ENCODE results near the gene SERPINA3. TPM values are rescaled to one million over a fixed set of nuclear protein-coding genes. Genes with fewer than 3 reads are reported as not detected.

Gene SERPINA3
- total RNA-seq, 1 donor from 2014 or later, result 7,311 TPM

Other genes with a start within 250 kb of the SERPINA3 start
- gene SERPINA2, start 245.7 kb upstream of the SERPINA3 start, total RNA-seq, result not detected
- gene SERPINA1, start 223.8 kb upstream of the SERPINA3 start, total RNA-seq, result 17,840 TPM
- 127 TPM for gene SERPINA11, start 159.6 kb upstream of the SERPINA3 start, total RNA-seq
- gene SERPINA9, start 136.2 kb upstream of the SERPINA3 start, total RNA-seq, result not detected
- gene SERPINA12, start 102.9 kb upstream of the SERPINA3 start, total RNA-seq, result 0.35 TPM
- 186 TPM for gene SERPINA4, start 50.9 kb upstream of the SERPINA3 start, total RNA-seq
- 216 TPM for gene SERPINA5, start 31.0 kb upstream of the SERPINA3 start, total RNA-seq
- not detected for gene GSC, start 157.7 kb downstream of the SERPINA3 start, total RNA-seq

All from left lobe of liver (tissue), 1 donor.